HG02938 (cell line): ENCODE data around the gene TMEM178A.
"Not testable (repeated sequence)": the region's sequence is repeated elsewhere in the genome, so short reads cannot be mapped to it uniquely, and the experiment has no call there.

Experiments used
- ATAC-seq: cut with Tn5 transposase; IDR thresholded peaks from one replicate; pipeline ENCODE4 v1.9.1; 2021; ENCODE audit warnings: mild to moderate bottlenecking, moderate library complexity; ENCODE audit not compliant: unreplicated experiment

TMEM178A gene

DNA sequence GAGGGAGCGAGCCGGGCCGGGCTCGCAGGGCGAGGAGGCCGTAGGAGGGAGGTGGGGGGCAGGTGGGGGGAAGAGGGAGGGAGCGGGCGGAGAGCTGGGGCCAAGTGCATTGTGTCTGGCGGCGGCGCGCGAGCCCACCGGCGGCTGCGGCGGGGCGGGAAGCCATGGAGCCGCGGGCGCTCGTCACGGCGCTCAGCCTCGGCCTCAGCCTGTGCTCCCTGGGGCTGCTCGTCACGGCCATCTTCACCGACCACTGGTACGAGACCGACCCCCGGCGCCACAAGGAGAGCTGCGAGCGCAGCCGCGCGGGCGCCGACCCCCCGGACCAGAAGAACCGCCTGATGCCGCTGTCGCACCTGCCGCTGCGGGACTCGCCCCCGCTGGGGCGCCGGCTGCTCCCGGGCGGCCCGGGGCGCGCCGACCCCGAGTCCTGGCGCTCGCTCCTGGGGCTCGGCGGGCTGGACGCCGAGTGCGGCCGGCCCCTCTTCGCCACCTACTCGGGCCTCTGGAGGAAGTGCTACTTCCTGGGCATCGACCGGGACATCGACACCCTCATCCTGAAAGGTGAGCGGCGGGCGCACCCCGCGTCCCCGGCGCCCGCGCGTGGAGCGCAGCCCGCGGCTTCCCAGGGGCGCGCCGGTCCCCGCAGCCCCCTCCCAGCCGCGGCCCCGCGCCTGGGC, at the start of gene TMEM178A:
Gene TMEM178A, plus strand, starts transcription at position 107 of the 680 bp plus-strand sequence. Its CDS starts 58 bp downstream, at position 165.
- ATAC-seq, result no peak

GRCh38 chr2:39618236-39618635, 47.5 kb upstream of the TMEM178A start:
- no peak for ATAC-seq

- ATAC-seq, result no peak
These were observed 47.0 kb upstream of the TMEM178A start for GRCh38 chr2:39618736-39619135.

- no peak for ATAC-seq
These were observed 45.6 kb upstream of the TMEM178A start for GRCh38 chr2:39620067-39620466.

DNA sequence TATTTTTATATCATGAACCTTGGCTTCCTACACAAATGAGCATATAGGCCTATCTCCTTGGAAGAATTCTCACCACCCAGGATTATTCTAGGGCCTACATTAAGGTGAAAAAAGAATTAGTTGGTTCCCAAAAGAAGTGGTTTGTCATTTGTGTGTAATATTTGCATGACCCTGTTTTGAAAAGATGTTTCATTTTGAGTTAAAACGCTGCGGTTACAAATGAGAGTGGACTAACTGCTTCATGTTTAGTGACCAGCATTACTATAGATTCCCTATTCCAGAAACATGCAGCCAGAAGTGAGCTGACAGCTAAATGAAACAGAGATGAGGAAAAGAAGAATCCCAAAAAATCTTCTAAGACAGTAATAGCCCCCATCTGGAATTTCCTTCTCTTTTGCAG, 44.1 kb upstream of the TMEM178A start:
- no peak for ATAC-seq

DNA sequence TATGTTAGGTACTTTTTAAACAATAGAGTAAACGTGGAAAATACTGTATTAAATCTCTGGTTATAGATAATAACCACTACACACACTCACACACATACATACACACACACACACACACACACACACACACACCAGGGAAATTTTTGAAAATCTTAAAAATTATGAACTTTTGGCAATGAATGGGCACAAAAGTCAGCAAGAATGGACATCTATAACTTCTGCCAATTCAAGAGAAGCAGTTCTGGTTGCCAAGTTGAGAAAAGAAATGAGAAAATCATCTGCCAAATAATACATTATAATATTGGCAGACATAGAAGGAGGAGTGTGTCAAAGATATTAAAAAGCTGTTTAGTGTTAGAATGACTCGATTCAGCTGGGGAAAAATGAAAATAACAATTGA, 42.9 kb upstream of the TMEM178A start:
- ATAC-seq, result no peak

DNA sequence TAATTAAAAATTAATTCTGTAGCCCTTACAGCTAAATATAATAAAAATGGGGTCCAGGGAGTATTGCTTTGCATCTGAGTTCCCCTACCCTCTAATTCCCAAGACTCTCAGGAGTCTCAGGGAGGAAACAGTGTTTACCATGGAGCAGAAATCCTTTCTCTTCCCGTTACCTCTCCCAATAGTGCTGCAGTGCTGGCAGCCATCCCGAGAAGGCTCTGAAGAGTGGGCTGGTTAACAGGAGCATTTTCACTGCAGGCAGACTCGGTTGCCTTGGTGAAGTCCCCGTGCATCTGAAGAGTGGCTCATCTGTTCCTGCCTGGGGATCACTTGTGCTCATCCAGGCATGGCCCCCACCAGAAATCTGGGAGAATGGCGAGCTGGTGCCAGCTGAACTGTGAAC, 41.8 kb upstream of the TMEM178A start:
- no peak for ATAC-seq

DNA sequence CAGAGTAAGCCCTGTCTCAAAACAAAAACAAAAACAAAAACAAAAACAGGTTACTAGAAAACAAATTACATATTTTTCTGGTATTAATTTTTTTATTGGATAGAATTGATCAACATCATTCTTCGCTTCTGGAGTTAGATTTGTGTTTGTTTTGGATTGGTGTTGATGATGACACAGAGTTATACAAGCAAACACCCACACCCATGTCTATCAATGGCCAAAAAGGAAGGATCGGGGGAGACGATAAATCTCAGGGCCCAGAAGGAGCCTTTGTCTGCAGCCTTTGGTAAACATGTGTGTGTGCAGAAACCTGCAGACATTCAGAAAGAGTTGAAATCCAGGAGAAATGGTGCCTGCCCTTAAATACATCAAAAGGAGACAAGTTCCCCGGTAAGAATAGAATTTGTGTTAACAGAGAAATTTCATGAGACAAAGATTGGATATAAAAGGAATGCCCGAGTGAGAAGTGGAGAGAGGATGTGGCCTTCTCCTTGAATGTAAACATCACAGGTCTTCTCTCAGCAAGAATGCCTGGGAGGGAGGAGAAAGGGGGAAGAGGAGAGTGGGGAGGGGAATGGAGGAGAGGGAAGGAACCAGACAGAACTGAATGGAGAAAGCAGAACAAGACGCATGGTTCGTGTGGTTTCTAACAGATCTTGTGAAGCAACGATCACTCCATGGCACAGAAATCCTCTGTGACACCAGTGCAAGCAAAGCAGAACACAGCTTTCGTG, 40.4 kb upstream of the TMEM178A start:
- no peak for ATAC-seq

GRCh38 chr2:39625927-39626270, 39.8 kb upstream of the TMEM178A start:
- ATAC-seq, result no peak

DNA sequence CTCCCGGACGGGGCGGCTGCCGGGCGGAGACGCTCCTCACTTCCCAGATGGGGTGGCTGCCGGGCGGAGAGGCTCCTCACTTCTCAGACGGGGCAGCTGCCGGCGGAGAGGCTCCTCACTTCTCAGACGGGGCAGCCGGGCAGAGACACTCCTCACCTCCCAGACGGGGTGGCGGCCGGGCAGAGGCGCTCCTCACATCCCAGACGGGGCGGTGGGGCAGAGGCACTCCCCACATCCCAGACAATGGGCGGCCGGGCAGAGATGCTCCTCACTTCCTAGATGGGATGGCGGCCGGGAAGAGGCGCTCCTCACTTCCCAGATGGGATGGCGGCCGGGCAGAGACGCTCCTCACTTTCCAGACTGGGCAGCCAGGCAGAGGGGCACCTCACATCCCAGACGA, 37.4 kb upstream of the TMEM178A start:
- not testable (repeated sequence) for ATAC-seq

GRCh38 chr2:39629646-39630045, 36.1 kb upstream of the TMEM178A start:
- ATAC-seq, result no peak

DNA sequence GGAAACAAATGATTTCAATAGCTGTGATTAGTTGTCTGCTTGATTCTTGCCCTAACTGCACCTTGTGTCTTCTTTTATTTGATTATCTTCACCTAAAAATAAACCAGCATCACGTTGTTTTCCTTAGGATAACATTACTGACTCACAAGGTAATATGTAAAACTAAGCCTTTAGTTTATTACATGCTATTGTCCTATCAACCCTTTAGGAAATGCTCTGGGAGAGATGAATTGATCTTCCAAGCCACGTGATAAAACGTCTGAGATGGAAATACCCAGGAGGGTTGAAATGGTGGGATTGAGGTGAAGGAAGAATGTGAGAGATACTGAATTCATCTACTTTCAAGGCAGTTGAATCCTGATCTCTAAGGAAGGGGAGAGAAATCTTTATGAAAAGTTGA, 34.5 kb upstream of the TMEM178A start:
- ATAC-seq, result no peak

- ATAC-seq, result no peak
These were observed 34.0 kb upstream of the TMEM178A start for GRCh38 chr2:39631718-39632117.

- no peak for ATAC-seq
These were observed 32.8 kb upstream of the TMEM178A start for GRCh38 chr2:39632876-39633275.

GRCh38 chr2:39636306-39636705, 29.4 kb upstream of the TMEM178A start:
- no peak for ATAC-seq

GRCh38 chr2:39638581-39638980, 27.1 kb upstream of the TMEM178A start:
- ATAC-seq, result no peak

GRCh38 chr2:39640107-39640506, 25.6 kb upstream of the TMEM178A start:
- ATAC-seq, result no peak

- ATAC-seq, result no peak
These were observed 25.0 kb upstream of the TMEM178A start for GRCh38 chr2:39640681-39641080.

DNA sequence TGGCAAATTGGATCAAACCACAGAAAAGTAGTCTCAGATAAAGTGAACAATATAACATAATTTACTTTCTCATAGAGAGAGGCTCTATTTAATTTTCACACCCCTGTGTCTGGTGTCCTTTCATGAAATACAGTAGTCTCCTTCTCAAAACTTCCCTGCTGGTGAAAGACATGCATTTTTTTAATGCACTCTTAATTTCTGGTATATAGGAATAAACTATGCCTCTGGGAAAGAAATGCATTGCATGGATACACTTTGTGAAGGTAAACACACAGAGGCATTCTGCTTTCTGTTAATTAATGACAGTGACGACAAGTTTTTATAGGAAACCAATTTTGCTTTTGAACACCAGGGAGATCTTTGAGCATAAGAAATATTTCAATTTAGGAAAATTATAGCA, 24.1 kb upstream of the TMEM178A start:
- ATAC-seq, result no peak

DNA sequence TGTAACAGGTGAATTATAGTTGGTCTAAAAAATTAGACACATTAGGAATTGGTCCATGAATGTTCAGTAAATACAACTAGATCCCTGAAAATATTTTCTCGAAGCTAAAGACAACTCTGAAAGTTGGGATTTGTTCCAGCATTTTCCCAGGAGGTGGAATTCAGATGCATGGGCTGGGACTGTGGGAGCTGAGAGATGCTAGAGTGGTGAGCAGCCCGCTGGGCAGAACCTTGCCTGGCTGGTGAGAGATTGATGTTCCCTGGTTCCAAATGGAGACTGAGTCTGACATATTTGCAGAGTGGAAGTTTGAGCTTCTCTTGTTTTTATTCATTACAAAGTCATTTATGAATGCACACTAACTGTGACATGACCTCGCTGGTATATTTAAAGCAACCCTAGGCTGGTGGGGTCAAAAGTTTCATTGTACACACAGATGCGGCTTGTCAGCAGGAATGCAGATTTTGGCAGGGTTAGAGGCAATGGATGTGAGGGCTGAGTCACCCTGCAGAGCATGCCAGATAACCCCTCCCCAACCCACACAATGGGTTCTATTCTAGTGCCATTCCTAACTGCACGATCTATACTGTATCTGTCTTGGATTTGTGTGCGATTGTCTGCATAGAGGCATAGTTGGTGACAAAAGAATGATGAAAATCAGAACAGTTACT, 23.5 kb upstream of the TMEM178A start:
- no peak for ATAC-seq

GRCh38 chr2:39645826-39646225, 19.9 kb upstream of the TMEM178A start:
- ATAC-seq, result no peak

DNA sequence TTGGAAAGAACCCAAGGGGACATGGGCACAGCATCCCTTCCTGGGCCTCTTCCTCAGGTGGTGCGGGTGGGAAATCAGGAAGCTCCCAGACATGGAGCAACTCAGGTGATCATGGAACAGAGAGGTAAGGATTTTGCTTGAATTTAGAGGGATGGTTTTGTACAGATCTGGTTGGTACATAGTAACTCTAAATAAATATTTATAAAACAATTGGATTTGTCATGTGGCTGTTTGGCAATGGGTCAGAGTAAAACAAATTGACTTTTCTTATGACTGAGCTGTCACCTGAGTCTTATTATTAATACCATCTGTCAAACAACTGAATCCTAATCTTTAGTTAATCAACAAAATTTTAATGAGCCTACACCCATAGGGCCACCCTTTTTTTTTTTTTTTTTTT, 19.4 kb upstream of the TMEM178A start:
- ATAC-seq, result no peak
